AG08396 (cell line): ENCODE data around the gene RNF151.
A peak's percentile ranks its signal among the peaks of the same experiment; 100 is the strongest.
"Not testable (repeated sequence)": the region's sequence is repeated elsewhere in the genome, so short reads cannot be mapped to it uniquely, and the experiment has no call there.

Experiments used
- DNase-seq: peaks from one replicate; pipeline ENCODE4 v3.0.0; 2012; ENCODE audit warnings: low spot score, mixed read lengths

Gene RNF151

DNA sequence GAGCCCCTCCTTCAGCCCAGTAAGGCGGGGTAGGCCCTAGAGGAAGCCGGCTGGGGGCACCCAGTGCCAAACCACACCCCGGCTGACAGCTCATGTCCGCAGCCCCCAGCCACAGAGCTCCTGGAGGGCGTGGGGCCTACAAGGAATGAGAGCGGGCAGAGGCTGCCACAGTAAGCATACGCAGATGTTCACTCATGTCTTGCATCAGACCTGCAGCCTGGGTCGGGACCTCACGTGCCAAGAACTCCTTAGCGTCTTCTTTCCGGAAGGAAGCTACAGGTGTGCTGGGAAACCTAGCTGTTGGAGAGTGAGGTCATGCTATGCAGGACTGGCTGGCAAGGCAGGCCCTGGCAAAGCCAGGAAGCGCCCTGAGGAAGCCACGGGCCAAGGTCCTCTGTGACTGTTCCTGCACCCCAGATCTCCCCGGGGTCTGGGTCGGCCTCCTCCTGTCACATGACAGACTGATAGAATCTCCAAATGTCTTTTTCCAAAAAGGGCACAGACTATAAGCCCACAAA lies 41.4 kb downstream of the RNF151 start:
- no peak for DNase-seq

DNA sequence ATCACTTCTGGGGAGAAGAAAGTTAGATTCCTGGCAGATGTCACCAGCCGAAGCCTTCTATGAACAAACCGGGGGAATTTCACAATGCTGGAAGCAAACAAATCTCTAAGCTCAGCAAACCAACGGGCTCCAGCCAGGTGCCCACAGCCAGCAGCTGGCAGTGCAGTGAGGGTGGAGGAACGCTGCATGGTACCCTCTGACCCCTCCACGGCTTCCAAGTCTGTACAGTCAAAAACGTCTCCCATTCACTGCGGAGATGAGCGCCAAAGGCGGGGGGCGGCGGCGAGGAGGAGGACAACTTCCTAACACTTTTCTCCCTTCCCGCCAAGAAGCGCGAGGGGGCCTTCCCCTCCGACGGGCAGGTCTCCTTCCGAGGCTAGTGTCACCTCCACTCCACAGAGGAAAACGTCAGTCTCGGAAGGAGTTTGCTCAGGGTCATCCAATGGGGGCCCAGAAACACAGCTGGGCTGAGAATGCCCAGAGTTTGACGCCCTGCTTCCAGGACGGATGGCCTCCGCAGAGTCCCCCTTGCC lies 42.0 kb downstream of the RNF151 start:
- DNase-seq = peak; percentile 77

DNA sequence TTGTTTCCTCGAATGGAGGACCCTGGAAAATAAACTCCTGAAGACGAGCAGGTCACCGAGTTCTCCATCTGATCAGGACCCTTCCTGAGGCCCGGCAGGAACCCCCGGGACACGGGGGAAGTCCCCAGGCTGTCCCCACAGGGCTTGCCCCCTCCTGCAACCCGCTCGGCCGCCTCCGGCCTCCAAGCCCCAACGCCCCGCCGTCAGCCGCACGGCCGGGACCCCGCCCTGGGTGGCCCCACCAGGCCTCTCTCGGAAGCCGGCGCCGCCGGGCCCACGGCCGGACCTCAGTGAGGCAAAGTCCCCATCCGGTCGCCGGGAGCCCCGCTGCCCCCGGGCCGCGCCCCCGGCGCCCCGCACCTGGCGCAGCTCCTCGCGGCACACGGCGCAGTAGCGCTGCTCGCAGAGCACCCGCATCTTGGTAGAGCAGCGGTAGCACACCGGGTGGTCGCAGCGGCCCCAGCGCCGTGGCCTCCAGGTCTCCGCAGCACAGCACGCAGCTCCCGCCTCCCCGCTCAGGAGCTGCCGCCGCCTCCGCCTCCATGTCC lies 42.6 kb downstream of the RNF151 start:
- DNase-seq = no peak

DNA sequence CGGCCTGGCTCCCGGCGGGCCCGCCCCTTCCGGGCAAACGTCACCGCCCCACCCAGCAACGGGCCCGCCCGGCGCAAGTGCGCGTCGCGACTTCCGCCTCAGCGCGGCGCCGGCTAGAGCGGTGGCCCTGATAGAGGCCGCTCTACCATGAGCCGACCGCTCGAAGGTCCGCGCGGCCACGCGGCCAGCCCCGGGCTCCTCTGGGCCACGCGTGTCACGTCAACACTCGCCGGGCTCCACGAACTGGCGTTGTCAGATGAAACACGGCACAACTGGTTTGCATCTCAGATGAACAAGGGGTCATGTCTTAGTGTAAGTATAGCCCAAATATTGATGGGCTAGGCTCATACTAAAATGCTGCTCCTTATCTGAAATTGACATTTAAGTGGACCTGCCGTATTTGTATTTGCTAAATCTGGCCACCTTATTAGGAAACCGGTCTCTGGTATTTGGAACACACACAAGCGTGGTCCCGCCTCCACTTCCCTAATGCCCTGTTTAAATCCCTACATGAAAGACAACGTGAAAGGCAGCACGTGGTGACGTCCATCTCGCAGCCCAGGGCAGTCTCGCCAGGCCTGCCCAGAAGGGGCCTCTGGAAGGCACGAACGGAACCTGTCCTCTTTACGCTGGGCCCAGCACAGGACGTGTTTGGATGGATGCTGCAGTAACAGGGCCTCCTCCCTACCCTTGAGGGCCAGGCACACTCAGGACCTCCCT lies 43.3 kb downstream of the RNF151 start, which contains the start of gene ZNF598:
TSS of gene ZNF598 (minus strand) at position 31 of the 720 bp plus-strand sequence.
- peak; percentile 96 for DNase-seq

DNA sequence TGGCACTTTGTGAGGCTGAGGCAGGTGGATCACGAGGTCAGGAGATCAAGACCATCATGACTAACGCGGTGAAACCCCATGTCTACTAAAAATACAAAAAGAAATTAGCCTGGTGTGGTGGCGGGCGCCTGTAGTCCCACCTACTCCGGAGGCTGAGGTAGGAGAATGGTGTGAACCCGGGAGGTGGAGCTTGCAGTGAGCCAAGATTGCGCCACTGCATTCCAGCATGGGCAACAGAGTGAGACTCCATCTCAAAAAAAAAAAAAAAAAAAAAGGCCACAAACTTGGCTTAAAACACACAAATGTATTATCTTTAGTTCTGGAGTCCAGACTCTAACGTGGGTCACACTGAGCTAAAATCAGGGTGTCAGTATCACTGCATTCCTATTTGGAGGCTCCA lies 45.1 kb downstream of the RNF151 start:
- DNase-seq = not testable (repeated sequence)

DNA sequence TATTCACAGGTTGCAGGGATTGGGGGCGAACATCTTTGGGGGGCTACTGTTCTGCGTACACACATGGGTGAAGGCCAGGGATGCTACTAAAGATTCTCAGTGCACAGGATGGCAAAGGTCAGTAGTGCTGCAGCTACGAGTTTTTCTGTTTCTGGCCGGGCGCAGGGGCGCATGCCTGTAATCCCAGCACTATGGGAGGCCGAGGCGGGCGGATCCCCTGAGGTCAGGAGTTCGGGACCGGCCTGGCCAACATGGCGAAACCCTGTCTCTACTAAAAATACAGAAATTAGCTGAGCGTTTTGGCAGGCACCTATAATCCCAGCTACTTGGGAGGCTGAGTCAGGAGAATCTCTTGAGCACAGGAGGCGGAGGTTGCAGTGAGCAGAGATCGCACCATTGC lies 46.9 kb downstream of the RNF151 start:
- no peak for DNase-seq

DNA sequence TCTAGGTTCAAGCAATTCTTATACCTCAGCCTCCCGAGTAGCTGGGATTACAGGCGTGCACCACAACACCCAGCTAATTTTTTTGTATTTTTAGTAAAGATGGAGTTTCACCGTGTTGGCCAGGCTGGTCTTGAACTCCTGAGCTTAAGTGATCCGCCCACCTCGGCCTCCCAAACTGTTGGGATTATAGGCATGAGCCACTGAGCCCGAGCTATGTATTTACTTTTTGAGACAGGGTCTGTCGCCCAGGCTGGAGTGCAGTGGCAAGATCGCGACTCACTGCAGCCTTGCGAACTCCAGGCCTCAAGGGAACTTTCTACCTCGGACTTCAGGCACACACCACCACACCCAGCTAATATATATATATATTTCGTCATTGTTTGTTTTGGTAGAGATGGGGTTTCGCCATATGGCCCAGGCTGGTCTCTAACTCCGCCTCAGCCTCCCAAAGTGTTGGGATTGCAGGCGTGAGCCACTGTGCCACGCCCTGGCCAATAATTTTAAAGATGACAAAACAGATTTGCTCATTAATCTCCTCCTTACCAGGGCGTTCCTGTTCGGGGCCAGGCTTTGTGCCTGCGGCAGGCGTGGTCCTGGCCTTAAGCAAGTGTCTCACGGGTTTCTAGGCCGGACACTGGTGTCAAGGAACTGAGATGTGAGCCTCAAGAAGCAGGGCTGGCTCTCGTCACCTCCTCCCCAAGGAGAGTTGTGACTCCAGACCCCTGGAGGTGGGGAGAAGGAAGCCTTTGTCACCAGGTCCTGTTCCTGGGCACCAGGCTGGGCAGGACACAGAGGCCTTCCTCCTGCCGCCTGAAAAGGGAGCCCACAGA lies 48.7 kb downstream of the RNF151 start:
- no peak for DNase-seq

DNA sequence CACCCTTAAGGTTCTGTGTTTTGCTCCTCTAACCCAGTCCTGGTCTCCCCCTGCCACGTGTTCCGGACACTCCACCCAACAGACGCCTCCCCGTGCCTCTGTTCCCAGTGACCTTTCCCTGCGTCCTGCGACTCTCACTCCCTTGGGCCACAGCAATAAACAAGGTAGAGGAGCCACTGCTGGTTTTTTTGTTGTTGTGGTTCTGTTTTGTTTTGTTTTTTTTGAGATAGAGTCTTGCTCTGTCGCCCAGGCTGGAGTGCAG lies 49.2 kb downstream of the RNF151 start:
- no peak for DNase-seq

DNA sequence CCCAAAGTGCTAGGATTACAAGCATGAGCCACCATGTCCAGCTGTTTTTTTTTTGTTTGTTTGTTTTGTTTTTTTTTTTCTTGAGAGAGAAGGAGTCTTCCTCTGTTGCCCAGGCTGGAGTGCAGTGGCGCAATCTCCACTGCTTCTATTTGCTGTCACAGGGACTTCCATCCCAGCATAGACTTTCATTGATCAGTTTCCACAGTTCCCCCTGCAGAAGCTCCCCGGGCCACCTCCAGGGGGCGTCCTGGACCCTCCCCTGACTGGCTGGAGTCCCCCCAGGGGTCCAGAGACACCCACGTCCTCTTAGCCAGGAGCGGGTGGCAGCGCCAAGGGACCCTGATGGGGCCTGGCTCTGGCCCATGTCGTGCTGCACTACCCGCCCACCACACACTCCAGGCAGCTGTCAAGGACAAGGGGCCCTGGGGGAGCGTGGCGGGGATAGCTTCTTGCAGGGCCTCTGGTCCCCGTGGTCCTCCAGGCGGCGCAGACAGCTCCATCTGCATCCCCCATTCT lies 49.8 kb downstream of the RNF151 start:
- no peak for DNase-seq
